Tibial nerve (tissue), 4 donors: Measurements from ENCODE around the gene INSYN2A. TPM values are rescaled to one million over a fixed set of nuclear protein-coding genes. Genes with fewer than 3 reads are reported as not detected.

ENCODE experiments used
- DNase-seq, 2 donors: peaks; one replicate each; pipeline ENCODE4 v3.0.0-alpha.2; 2019; ENCODE audit warnings: low spot score in 2 of 2
- H3K27ac ChIP-seq, 4 donors: fragments of 200-600 bp; sonication (generic) in 3 of 4; one replicate each; pipeline ENCODE4 v1.5.1; 2017 to 2019; ENCODE audit warnings: mild to moderate bottlenecking in 1 of 4
- H3K27me3 ChIP-seq, 2 donors: fragments of 200-600 bp; sonication (generic) in 1 of 2; one replicate each; pipeline versions ENCODE4 v1.5.1 to v1.6.0; 2017 to 2019
- H3K36me3 ChIP-seq, 3 donors: fragments of 200-600 bp; sonication (generic); one replicate each; pipeline ENCODE4 v1.5.1; 2018 to 2019
- H3K4me1 ChIP-seq, 4 donors: fragments of 200-600 bp; sonication (generic) in 3 of 4; one replicate each; pipeline ENCODE4 v1.5.1; 2017 to 2019
- H3K4me3 ChIP-seq, 4 donors: fragments of 200-600 bp; sonication (generic) in 3 of 4; one replicate each; pipeline ENCODE4 v1.5.1; 2017 to 2019; ENCODE audit warnings: mild to moderate bottlenecking in 1 of 4, moderate library complexity in 1 of 4
- H3K9me3 ChIP-seq, 4 donors: fragments of 200-600 bp; sonication (generic) in 3 of 4; one replicate each; pipeline ENCODE4 v1.5.1; 2017 to 2019
- EP300 ChIP-seq, 2 donors: sonication (generic); formaldehyde crosslinking; IDR thresholded peaks; one replicate each; pipeline ENCODE4 v1.6.1; 2017; ENCODE audit warnings: antibody characterized with exemption in 2 of 2, mild to moderate bottlenecking in 1 of 2
- POLR2A ChIP-seq, 2 donors: fragments of 450-650 bp; IDR thresholded peaks; one replicate each; pipeline ENCODE4 v1.6.1; 2017; ENCODE audit warnings: antibody characterized with exemption in 2 of 2, mild to moderate bottlenecking in 2 of 2, moderate library complexity in 2 of 2
- WGBS, 2 donors: methylation state at CpG; one replicate each; pipeline ENCODE4 v1.1.5; 2018; 5-methylcytosine and 5-hydroxymethylcytosine counted together
- total RNA-seq, 4 donors: library from RNA; depleted of rRNA; stranded (reverse); fragments of >200 nt; gene quantifications; one replicate each; pipeline ENCODE4 v1.1.0, GENCODE V29; 2016
- TF ChIP-seq, protein P1 (sequence below), 5 experiments: fragments of 200-600 bp in 3 of 5; fragments of 450-650 bp in 2 of 5; sonication (generic) in 3 of 5; IDR thresholded peaks; one replicate each; pipeline ENCODE4 v1.5.1; 2016 to 2019; ENCODE audit warnings: antibody characterized with exemption in 5 of 5, mild to moderate bottlenecking in 3 of 5, moderate library complexity in 2 of 5

The INSYN2A gene
- total RNA-seq, 4 donors from 2014 or later, result 0.21 to 0.98 (median 0.30) TPM; not detected in 1

DNA sequence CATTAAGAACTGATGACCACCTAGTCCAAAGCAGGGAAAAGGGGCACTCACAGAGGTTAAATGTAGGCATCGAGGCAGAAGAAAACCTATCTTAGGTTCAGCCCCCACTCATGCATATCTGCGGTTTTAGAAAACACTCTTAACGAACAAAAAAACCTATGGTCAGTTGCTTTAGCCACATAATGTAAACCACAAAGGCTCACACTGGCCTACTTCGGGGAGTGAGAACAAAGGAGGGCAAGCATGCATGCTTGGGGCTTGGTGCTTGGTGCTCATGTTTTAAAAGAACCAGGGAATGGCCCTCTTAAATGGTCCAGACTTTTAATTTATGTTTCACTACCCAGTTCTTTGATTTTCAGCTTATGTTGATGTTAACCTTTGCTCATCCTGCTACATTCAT is 14.2 kb downstream of the INSYN2A start:
- no peak overlapping the region for H3K4me3 ChIP-seq
- 81 to 86% methylated on average over 4 of the region's 4 CpGs for WGBS, 2 donors

DNA sequence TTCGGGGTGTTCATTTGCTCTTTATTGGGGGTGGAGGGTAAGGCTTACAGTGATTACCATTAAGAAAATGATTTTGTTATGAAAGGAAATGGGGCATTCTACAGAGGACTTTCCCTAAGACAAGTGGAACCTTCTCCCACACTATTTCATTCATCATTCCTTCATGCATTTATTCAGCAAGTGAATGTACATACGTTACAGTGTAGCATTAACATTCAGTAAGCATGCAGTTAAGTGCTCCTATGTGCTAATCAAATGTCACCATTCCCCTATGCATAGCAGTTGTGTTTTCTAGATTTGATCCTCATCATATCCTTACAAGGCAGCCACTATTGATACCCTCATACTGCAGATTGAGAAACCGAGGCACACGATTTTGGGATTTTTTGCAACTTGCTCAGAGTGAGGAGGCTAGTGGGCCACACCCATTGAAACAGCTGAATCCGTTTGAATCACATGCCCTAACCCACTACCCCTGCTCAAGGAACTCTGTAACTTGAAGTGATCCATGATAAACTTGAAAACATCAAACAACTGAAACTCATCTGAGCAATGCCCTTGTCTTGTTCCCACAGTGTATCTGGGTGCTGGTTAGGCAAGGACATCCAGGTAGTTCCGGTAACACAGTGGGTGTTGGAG is 16.7 kb downstream of the INSYN2A start:
- TF ChIP-seq POLR2A (IDR thresholded peaks at IDR 0.05) (no peak), EP300 (IDR thresholded peaks at IDR 0.05) (no peak)
- TF ChIP-seq, protein P1, sequence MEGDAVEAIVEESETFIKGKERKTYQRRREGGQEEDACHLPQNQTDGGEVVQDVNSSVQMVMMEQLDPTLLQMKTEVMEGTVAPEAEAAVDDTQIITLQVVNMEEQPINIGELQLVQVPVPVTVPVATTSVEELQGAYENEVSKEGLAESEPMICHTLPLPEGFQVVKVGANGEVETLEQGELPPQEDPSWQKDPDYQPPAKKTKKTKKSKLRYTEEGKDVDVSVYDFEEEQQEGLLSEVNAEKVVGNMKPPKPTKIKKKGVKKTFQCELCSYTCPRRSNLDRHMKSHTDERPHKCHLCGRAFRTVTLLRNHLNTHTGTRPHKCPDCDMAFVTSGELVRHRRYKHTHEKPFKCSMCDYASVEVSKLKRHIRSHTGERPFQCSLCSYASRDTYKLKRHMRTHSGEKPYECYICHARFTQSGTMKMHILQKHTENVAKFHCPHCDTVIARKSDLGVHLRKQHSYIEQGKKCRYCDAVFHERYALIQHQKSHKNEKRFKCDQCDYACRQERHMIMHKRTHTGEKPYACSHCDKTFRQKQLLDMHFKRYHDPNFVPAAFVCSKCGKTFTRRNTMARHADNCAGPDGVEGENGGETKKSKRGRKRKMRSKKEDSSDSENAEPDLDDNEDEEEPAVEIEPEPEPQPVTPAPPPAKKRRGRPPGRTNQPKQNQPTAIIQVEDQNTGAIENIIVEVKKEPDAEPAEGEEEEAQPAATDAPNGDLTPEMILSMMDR (IDR thresholded peaks at IDR 0.05), result no peak
- peaks cover 0 to 31% (median 0%) of the 10 kb centered on the region in 3 donors for H3K36me3 ChIP-seq
- no peak overlapping the region for H3K27ac ChIP-seq
- no peak for DNase-seq
- no peaks in the 10 kb centered on the region for H3K9me3 ChIP-seq
- H3K27me3 ChIP-seq, result no peaks in the 10 kb centered on the region
- 90 to 93% methylated on average over 6 of the region's 6 CpGs for WGBS, 2 donors
- H3K4me3 ChIP-seq, result no peak overlapping the region
- no peaks in the 10 kb centered on the region for H3K4me1 ChIP-seq

More for the DNA sequence above, 14.2 kb downstream of the INSYN2A start:
- Histone ChIP-seq H3K36me3 (peaks cover 0 to 16% (median 0%) of the 10 kb centered on the region in 3 donors), H3K4me1 (peaks cover 0 to 5% (median 0%) of the 10 kb centered on the region in 4 donors), H3K27me3 (no peaks in the 10 kb centered on the region), H3K9me3 (no peaks in the 10 kb centered on the region), H3K27ac (no peak overlapping the region)
- TF ChIP-seq POLR2A (IDR thresholded peaks at IDR 0.05) (no peak), EP300 (IDR thresholded peaks at IDR 0.05) (no peak)
- TF ChIP-seq, protein P1 (IDR thresholded peaks at IDR 0.05), result no peak
- no peak for DNase-seq

DNA sequence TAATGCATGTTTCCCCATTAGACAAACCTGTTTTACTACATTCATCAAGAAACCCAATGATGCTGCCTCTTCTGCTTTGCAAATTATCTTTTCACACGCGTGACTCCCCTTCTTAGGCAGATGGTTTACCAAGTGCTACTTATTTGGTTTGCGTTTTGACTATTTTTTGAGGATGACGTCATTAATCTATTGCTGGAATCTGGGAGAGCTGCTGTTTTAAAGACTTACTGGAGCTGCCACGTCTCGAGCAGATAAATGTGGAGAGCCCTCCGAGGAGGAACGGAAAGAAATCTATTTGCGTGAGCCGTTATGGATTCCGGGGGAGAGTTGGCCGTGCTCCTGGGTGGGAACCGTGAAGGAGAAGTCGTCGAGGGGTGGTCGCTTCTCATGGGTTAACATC is 19.7 kb downstream of the INSYN2A start:
- H3K27ac ChIP-seq, result no peak overlapping the region
- no peak overlapping the region for H3K4me3 ChIP-seq
- no peaks in the 10 kb centered on the region for H3K27me3 ChIP-seq
- peaks cover 0 to 50% (median 0%) of the 10 kb centered on the region in 3 donors for H3K36me3 ChIP-seq
- no peak for DNase-seq
- TF ChIP-seq POLR2A (IDR thresholded peaks at IDR 0.05), result no peak
- TF ChIP-seq, protein P1 (IDR thresholded peaks at IDR 0.05), result no peak
- TF ChIP-seq EP300 (IDR thresholded peaks at IDR 0.05), result no peak
- no peaks in the 10 kb centered on the region for H3K4me1 ChIP-seq
- no peaks in the 10 kb centered on the region for H3K9me3 ChIP-seq
- WGBS, 2 donors, result 82 to 86% methylated on average over 16 of the region's 16 CpGs

DNA sequence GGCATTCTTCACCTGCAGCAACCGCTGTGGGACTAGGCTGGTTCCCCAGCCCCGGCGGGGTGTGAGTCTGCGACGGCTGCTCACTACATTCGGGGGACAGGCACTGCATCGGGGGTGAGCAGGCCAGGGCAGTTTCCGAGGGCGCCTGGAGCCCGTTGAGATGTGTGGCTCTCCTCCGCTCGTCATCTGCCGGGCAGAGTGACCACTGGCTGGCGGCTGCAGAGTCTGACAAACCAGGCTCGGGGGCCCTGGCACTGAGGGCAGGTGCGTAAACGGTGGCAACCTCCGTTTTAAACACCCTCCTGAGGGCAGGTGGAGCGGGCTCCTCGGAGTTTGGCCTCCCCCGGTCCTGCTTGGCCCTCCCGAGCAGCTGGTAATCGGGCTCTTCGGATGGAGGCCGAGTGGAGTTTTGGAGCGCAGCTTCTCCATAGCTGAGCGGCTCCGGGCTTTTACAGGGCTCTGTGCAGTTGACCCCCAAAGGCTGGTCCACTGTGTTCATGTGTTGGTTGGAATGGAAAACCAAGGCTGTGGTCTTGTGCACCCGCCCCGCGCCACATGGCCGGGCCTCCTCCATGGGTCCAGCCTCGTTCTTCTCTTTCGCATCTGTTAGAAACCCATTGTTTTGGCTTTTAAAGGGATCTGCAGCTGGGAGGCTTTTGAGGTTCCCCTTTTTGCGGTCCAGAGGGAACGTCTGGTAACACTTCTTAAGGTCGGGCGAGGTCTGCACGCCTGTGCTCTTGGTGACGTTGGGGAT is 20.9 kb downstream of the INSYN2A start:
- no peak for TF ChIP-seq EP300 (IDR thresholded peaks at IDR 0.05)
- no peak for TF ChIP-seq POLR2A (IDR thresholded peaks at IDR 0.05)
- TF ChIP-seq, protein P1 (IDR thresholded peaks at IDR 0.05), result no peak
- 93 to 95% methylated on average over 40 of the region's 40 CpGs for WGBS, 2 donors
- no peak for DNase-seq
- peaks cover 0 to 50% (median 0%) of the 10 kb centered on the region in 3 donors for H3K36me3 ChIP-seq
- H3K27me3 ChIP-seq, result no peaks in the 10 kb centered on the region
- no peak overlapping the region for H3K4me3 ChIP-seq
- no peaks in the 10 kb centered on the region for H3K4me1 ChIP-seq
- no peak overlapping the region for H3K27ac ChIP-seq
- no peaks in the 10 kb centered on the region for H3K9me3 ChIP-seq

DNA sequence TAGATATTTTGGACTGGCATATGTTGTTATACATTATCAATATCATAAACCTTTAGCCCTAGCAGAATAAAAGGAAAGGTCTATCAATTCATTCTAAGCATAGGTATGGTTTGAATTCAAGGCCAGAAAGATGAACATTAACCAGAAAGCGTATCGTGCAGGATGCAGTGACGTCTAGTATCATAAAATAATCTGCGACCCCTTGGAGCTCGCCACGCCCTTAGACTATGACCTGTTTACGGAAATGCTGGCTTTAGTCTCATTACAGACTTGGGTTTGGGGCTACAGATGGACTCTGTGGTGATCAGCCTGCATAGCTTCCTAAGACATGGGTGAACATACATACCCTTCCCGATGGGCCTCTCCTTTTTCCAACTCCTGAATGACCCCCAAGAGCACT is 21.5 kb downstream of the INSYN2A start:
- peaks cover 0 to 50% (median 0%) of the 10 kb centered on the region in 3 donors for H3K36me3 ChIP-seq
- H3K9me3 ChIP-seq, result no peaks in the 10 kb centered on the region
- no peak overlapping the region for H3K27ac ChIP-seq
- WGBS, 2 donors, result 95 to 97% methylated on average over 8 of the region's 8 CpGs
- DNase-seq, result no peak
- no peak overlapping the region for H3K4me3 ChIP-seq
- TF ChIP-seq EP300 (IDR thresholded peaks at IDR 0.05), result no peak
- TF ChIP-seq, protein P1 (IDR thresholded peaks at IDR 0.05), result no peak
- TF ChIP-seq POLR2A (IDR thresholded peaks at IDR 0.05), result no peak
- H3K4me1 ChIP-seq, result no peaks in the 10 kb centered on the region
- no peaks in the 10 kb centered on the region for H3K27me3 ChIP-seq
